Measurements from ENCODE around the gene MCF2L. TPM values are rescaled to one million over a fixed set of nuclear protein-coding genes. Genes with fewer than 3 reads are reported as not detected.

The MCF2L gene
- total RNA-seq, 2 donors from 2014 or later: 48.0 to 49.9 TPM

DNA sequence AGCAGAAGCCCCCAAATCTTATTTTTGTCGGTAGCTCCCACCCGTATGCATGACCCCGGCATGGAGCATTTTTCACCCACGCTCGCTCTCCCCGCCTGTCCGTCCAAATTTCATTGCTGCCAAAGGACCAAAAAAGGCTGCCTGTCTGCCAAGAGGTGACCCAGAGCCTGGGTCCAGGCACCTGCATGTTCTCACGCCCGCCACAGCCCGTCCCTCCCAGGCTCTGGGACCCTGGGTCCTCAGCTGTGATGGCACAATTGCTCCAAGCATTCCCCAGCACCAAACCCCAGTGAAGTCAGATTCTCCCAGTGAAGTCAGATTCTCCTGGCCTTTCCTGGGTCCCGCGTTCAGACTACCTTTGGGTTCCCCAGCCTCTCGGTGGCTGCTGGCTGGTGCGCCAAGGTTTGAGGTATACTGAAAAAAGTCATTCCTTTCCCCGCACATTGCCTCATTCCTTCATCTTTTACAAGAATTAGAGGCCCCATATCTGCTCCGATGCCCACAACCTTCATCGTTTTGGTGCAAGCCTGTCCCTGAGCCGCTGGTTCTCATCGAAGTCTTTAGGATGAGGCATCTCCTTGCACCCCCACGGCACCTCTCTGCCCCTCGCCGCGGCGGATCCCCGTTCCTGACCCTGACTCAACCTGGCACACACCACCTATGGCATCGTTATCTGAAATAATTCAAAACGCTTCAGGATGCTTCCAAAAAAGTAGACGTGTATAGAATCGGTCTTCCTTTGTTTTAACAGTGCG lies 77.3 kb downstream of the MCF2L start:
- Histone ChIP-seq H3K4me3 (ENCODE audit: low read length) (no peak overlapping the region), H3K9ac (ENCODE audit: extremely low read depth, low read length, poor library complexity, severe bottlenecking) (no peak overlapping the region), H3K9me3 (ENCODE audit: control insufficient read depth, low read length) (no peaks in the 10 kb centered on the region), H3K27ac (ENCODE audit: low read depth, low read length) (no peak overlapping the region), H3K4me1 (ENCODE audit: control insufficient read depth, insufficient read depth, low read length) (no peaks in the 10 kb centered on the region), H3K36me3 (ENCODE audit: control insufficient read depth, insufficient read depth, low read length) (no peaks in the 10 kb centered on the region), H3K27me3 (ENCODE audit: control insufficient read depth, insufficient read depth, low read length, poor library complexity, severe bottlenecking) (peaks cover 6% of the 10 kb centered on the region)
- 96 to 97% methylated on average over 25 to 30 of the region's 30 CpGs for WGBS, 2 experiments (ENCODE audit: insufficient coverage in 1 of 2, insufficient read length in 1 of 2)
- TF ChIP-seq, protein P1, sequence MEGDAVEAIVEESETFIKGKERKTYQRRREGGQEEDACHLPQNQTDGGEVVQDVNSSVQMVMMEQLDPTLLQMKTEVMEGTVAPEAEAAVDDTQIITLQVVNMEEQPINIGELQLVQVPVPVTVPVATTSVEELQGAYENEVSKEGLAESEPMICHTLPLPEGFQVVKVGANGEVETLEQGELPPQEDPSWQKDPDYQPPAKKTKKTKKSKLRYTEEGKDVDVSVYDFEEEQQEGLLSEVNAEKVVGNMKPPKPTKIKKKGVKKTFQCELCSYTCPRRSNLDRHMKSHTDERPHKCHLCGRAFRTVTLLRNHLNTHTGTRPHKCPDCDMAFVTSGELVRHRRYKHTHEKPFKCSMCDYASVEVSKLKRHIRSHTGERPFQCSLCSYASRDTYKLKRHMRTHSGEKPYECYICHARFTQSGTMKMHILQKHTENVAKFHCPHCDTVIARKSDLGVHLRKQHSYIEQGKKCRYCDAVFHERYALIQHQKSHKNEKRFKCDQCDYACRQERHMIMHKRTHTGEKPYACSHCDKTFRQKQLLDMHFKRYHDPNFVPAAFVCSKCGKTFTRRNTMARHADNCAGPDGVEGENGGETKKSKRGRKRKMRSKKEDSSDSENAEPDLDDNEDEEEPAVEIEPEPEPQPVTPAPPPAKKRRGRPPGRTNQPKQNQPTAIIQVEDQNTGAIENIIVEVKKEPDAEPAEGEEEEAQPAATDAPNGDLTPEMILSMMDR (conservative IDR thresholded peaks at IDR 0.05): no peak
- no peak overlapping the region for H3K27ac Mint-ChIP-seq
- no peaks in the 10 kb centered on the region for H3K27me3 Mint-ChIP-seq (ENCODE audit: insufficient read depth)
- no peaks in the 10 kb centered on the region for H3K4me1 Mint-ChIP-seq
- no peak overlapping the region for H3K4me3 Mint-ChIP-seq
- peaks cover 14% of the 10 kb centered on the region for H3K36me3 Mint-ChIP-seq (ENCODE audit: low read depth)
- H3K9me3 Mint-ChIP-seq: no peaks in the 10 kb centered on the region
- DNase-seq: no peak

DNA sequence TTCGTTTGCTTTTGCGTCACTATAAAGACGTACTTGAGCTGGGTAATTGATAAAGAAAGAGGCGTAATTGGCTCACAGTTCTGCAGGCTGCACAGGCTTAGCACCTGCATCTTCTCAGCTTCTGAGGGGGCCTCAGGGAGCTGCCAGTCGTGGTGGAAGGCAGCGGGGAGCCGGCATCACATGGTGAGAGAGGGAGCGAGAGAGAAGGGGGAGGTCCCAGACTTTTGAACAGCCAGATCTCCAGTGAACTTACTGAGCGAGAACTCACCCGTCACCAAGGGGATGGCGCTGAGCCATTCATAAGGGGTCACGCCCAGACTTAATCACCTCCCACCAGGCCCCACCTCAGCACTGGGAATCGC lies 77.8 kb downstream of the MCF2L start:
- Mint-ChIP-seq H3K4me1 (no peaks in the 10 kb centered on the region), H3K27ac (no peak overlapping the region), H3K27me3 (ENCODE audit: insufficient read depth) (no peaks in the 10 kb centered on the region), H3K36me3 (ENCODE audit: low read depth) (peaks cover 14% of the 10 kb centered on the region), H3K9me3 (no peaks in the 10 kb centered on the region), H3K4me3 (no peak overlapping the region)
- Histone ChIP-seq H3K4me3 (ENCODE audit: low read length) (no peak overlapping the region), H3K9me3 (ENCODE audit: control insufficient read depth, low read length) (no peaks in the 10 kb centered on the region), H3K4me1 (ENCODE audit: control insufficient read depth, insufficient read depth, low read length) (no peaks in the 10 kb centered on the region), H3K36me3 (ENCODE audit: control insufficient read depth, insufficient read depth, low read length) (no peaks in the 10 kb centered on the region), H3K27me3 (ENCODE audit: control insufficient read depth, insufficient read depth, low read length, poor library complexity, severe bottlenecking) (peaks cover 7% of the 10 kb centered on the region), H3K27ac (ENCODE audit: low read depth, low read length) (no peak overlapping the region), H3K9ac (ENCODE audit: extremely low read depth, low read length, poor library complexity, severe bottlenecking) (no peak overlapping the region)
- TF ChIP-seq, protein P1 (conservative IDR thresholded peaks at IDR 0.05): no peak
- 89 to 96% methylated on average over 8 to 13 of the region's 13 CpGs for WGBS, 2 experiments (ENCODE audit: insufficient coverage in 1 of 2, insufficient read length in 1 of 2)
- DNase-seq: no peak

DNA sequence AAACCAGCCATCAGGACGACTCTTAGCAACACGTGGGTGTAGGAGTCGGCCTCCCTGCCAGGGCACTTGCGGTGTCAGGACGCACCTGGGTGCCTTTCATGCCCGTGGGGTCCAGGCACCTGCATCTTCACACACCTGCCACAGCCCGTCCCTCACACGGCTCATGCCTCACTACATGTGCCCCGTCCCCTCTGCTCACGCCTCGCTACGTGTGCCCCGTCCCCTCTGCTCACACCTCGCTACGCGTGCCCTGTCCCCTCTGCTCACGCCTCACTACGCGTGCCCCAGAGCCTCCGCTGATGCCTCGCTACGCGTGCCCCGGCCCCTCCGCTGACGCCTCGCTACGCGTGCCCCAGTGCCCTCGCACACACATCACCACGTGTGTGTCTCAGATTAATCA lies 78.6 kb downstream of the MCF2L start:
- Histone ChIP-seq H3K4me3 (ENCODE audit: low read length) (no peak overlapping the region), H3K27me3 (ENCODE audit: control insufficient read depth, insufficient read depth, low read length, poor library complexity, severe bottlenecking) (peaks cover 7% of the 10 kb centered on the region), H3K36me3 (ENCODE audit: control insufficient read depth, insufficient read depth, low read length) (no peaks in the 10 kb centered on the region), H3K4me1 (ENCODE audit: control insufficient read depth, insufficient read depth, low read length) (no peaks in the 10 kb centered on the region), H3K9ac (ENCODE audit: extremely low read depth, low read length, poor library complexity, severe bottlenecking) (no peak overlapping the region), H3K27ac (ENCODE audit: low read depth, low read length) (no peak overlapping the region), H3K9me3 (ENCODE audit: control insufficient read depth, low read length) (no peaks in the 10 kb centered on the region)
- TF ChIP-seq, protein P1 (conservative IDR thresholded peaks at IDR 0.05): no peak
- Mint-ChIP-seq H3K4me3 (no peak overlapping the region), H3K27ac (no peak overlapping the region), H3K36me3 (ENCODE audit: low read depth) (peaks cover 14% of the 10 kb centered on the region), H3K9me3 (no peaks in the 10 kb centered on the region), H3K27me3 (ENCODE audit: insufficient read depth) (no peaks in the 10 kb centered on the region), H3K4me1 (no peaks in the 10 kb centered on the region)
- no peak for DNase-seq
- 95 to 97% methylated on average over 30 to 31 of the region's 31 CpGs for WGBS, 2 experiments (ENCODE audit: insufficient coverage in 1 of 2, insufficient read length in 1 of 2)
